B cell (primary cell): Measurements from ENCODE around the gene MROH2A. TPM values are rescaled to one million over a fixed set of nuclear protein-coding genes. Genes with fewer than 3 reads are reported as not detected.

Experiments used
- ATAC-seq: fragments of 200-7000 bp; cut with Tn5 transposase; one replicate; pipeline ENCODE4 v1.10.0; 2021; ENCODE audit warnings: low read depth, mild to moderate bottlenecking, moderate number of reproducible peaks, moderate library complexity
- CTCF ChIA-PET: fragments of 350-600 bp; sonication (Branson Sonifier 250); formaldehyde crosslinking; loops from one replicate; lab custom pipeline; 2021; ENCODE audit warnings: antibody characterized with exemption, inconsistent platforms; lab: Charles Lee
- POLR2A ChIA-PET: fragments of 350-600 bp; sonication (Branson Sonifier 250); formaldehyde crosslinking; loops from one replicate; lab custom pipeline; 2021; ENCODE audit warnings: antibody characterized with exemption; lab: Charles Lee
- DNase-seq: peaks from one replicate; pipeline ENCODE4 v3.0.0; 2013
- H2AFZ ChIP-seq: 2 replicates; pipeline ENCODE4 v1.6.1; 2012; ENCODE audit warnings: mild to moderate bottlenecking, low read depth, low read length; ENCODE audit not compliant: insufficient read depth, poor library complexity, severe bottlenecking
- H3K27ac ChIP-seq, 2 donors: 1 replicate in 1 of 2; 2 replicates in 1 of 2; pipeline ENCODE4 v1.5.1; 2012 to 2013; ENCODE audit warnings: low read length in 2 of 2, mild to moderate bottlenecking in 2 of 2, moderate library complexity in 1 of 2
- H3K27me3 ChIP-seq, 4 experiments: fragments of 200-600 bp in 1 of 4; sonication (generic) in 1 of 4; replicated peaks in 1 of 4; 1 replicate in 2 of 4; 2 replicates in 2 of 4; pipeline versions ENCODE4 v1.6.1 to v1.7.0; 2013 to 2016; ENCODE audit warnings: low read length in 3 of 4, mild to moderate bottlenecking in 2 of 4, mixed read lengths in 1 of 4, moderate library complexity in 1 of 4; ENCODE audit not compliant: insufficient read depth in 4 of 4, control insufficient read depth in 3 of 4; ENCODE audit errors: control extremely low read depth in 1 of 4
- H3K36me3 ChIP-seq, 2 experiments: replicated peaks in 1 of 2; 1 replicate in 1 of 2; 2 replicates in 1 of 2; pipeline versions ENCODE4 v1.6.1 to v1.7.1; 2013; ENCODE audit warnings: low read length in 1 of 2; ENCODE audit not compliant: insufficient read depth in 2 of 2, control insufficient read depth in 1 of 2; ENCODE audit errors: control extremely low read depth in 1 of 2, extremely low read depth in 1 of 2
- H3K4me1 ChIP-seq, 2 donors: fragments of 200-600 bp in 1 of 2; sonication (generic) in 1 of 2; 1 replicate in 1 of 2; 2 replicates in 1 of 2; pipeline versions ENCODE4 v1.5.1 to v1.6.1; 2013 to 2017; ENCODE audit warnings: low read length in 2 of 2; ENCODE audit not compliant: control insufficient read depth in 2 of 2, insufficient read depth in 2 of 2
- H3K4me2 ChIP-seq: replicated peaks from 2 replicates; pipeline ENCODE3; 2012; ENCODE audit warnings: mild to moderate bottlenecking, low read depth, low read length; ENCODE audit not compliant: poor library complexity, severe bottlenecking
- H3K4me3 ChIP-seq, 5 experiments: fragments of 200-600 bp in 1 of 5; sonication (generic) in 1 of 5; 1 replicate in 3 of 5; 2 replicates in 2 of 5; pipeline versions ENCODE4 v1.5.1 to v1.7.0; 2011 to 2016; ENCODE audit warnings: low read length in 4 of 5, mild to moderate bottlenecking in 4 of 5, low read depth in 2 of 5, control low read depth in 1 of 5, moderate library complexity in 1 of 5; ENCODE audit not compliant: insufficient read depth in 1 of 5; ENCODE audit errors: control extremely low read depth in 1 of 5, extremely low read depth in 1 of 5
- H3K79me2 ChIP-seq: fragments of 200-600 bp; sonication (generic); one replicate; pipeline ENCODE4 v1.6.0; 2016; ENCODE audit warnings: low read length; ENCODE audit not compliant: control insufficient read depth, insufficient read depth
- H3K9ac ChIP-seq: fragments of 200-600 bp; sonication (generic); 2 replicates; pipeline ENCODE4 v1.6.1; 2017; ENCODE audit warnings: mild to moderate bottlenecking, low read length, moderate library complexity
- H3K9me3 ChIP-seq, 3 donors: one replicate each; pipeline versions ENCODE4 v1.6.1 to v1.7.1; 2013; ENCODE audit warnings: low read length in 2 of 3; ENCODE audit not compliant: control insufficient read depth in 2 of 3, insufficient read depth in 1 of 3; ENCODE audit errors: control extremely low read depth in 1 of 3
- H4K20me1 ChIP-seq: 2 replicates; pipeline ENCODE4 v1.6.0; 2012; ENCODE audit warnings: mild to moderate bottlenecking, low read length; ENCODE audit not compliant: insufficient read depth, control insufficient read depth, poor library complexity, severe bottlenecking
- H3K27ac Mint-ChIP-seq: one replicate; pipeline ENCODE4 v1.8.0; 2021; ENCODE audit warnings: mixed read lengths
- H3K27me3 Mint-ChIP-seq: one replicate; pipeline ENCODE4 v1.8.0; 2021; ENCODE audit warnings: mixed read lengths
- H3K4me1 Mint-ChIP-seq: one replicate; pipeline ENCODE4 v1.8.0; 2021; ENCODE audit warnings: mixed read lengths
- H3K4me3 Mint-ChIP-seq: one replicate; pipeline ENCODE4 v1.8.0; 2021; ENCODE audit warnings: mixed read lengths
- H3K9me3 Mint-ChIP-seq: one replicate; pipeline ENCODE4 v1.8.0; 2022; ENCODE audit warnings: mixed read lengths; ENCODE audit not compliant: insufficient read depth
- CTCF ChIP-seq: fragments of 200-600 bp; IDR thresholded peaks from one replicate; pipeline ENCODE4 v1.8.0; 2022; ENCODE audit warnings: antibody characterized with exemption, mild to moderate bottlenecking
- EZH2 ChIP-seq: IDR thresholded peaks from 2 replicates; pipeline ENCODE4 v1.6.1; 2012; ENCODE audit warnings: borderline replicate concordance, low read depth, mild to moderate bottlenecking, moderate library complexity, low read length; ENCODE audit not compliant: insufficient read depth, poor library complexity, severe bottlenecking
- intact Hi-C: fragments of 100-400 bp; cut with micrococcal nuclease; formaldehyde crosslinking; loops from one replicate; pipeline ENCODE4 v1.10.0; 2022
- polyA plus RNA-seq: library from polyadenylated mRNA; depleted of rRNA; stranded (reverse); fragments of >200 nt; gene quantifications from 2 replicates; pipeline ENCODE4 v1.2.3, GENCODE V29; 2012
- total RNA-seq, 2 donors: library from RNA; stranded (reverse); fragments of 120-200 nt in 1 of 2; gene quantifications; 1 replicate in 1 of 2; 2 replicates in 1 of 2; pipeline versions ENCODE4 v1.2.3 to v1.2.4, GENCODE V29; 2013 to 2022

Gene MROH2A
- total and polyA plus RNA-seq, 2 donors (not counting 1 experiment from before 2014, with no cell fraction given): not detected

GRCh38 chr2:233882353-233882752 is 104.2 kb downstream of the MROH2A start:
- no peak overlapping the region for H3K27ac Mint-ChIP-seq
- intact Hi-C loops: no loop called here
- Histone ChIP-seq H3K27ac (no peak overlapping the region), H3K4me1 (no peaks in the 10 kb centered on the region), H2AFZ (no peak overlapping the region), H3K36me3 (no peaks in the 10 kb centered on the region), H3K9me3 (peaks cover 8 to 20% (median 10%) of the 10 kb centered on the region in 3 donors), H3K9ac (no peak overlapping the region), H3K4me3 (no peak overlapping the region), H3K4me2 (no peak overlapping the region), H3K79me2 (no peaks in the 10 kb centered on the region), H3K27me3 (peaks cover 0 to 4% (median 1%) of the 10 kb centered on the region in 4 experiments), H4K20me1 (no peaks in the 10 kb centered on the region)
- no peak overlapping the region for H3K4me3 Mint-ChIP-seq
- no peaks in the 10 kb centered on the region for H3K4me1 Mint-ChIP-seq
- DNase-seq (no peak), ATAC-seq (no peak)
- TF ChIP-seq EZH2 (no peak), CTCF (no peak)
- H3K9me3 Mint-ChIP-seq: peaks cover 13% of the 10 kb centered on the region
- ChIA-PET POLR2A (no interaction called here), CTCF (no interaction called here)
- H3K27me3 Mint-ChIP-seq: peaks cover 45% of the 10 kb centered on the region

Other genes with a start within 250 kb of the MROH2A start
- gene USP40, start 211.5 kb upstream of the MROH2A start, total RNA-seq: 37.0 and 42.6 TPM in 2 replicates
- 19.8 and 21.0 TPM in 2 replicates for gene USP40, start 211.5 kb upstream of the MROH2A start, polyA plus RNA-seq
- gene UGT1A8, start 160.7 kb upstream of the MROH2A start, total RNA-seq: not detected in 2 replicates
- gene UGT1A8, start 160.7 kb upstream of the MROH2A start, polyA plus RNA-seq: not detected in 2 replicates
- gene UGT1A10, start 141.9 kb upstream of the MROH2A start, total RNA-seq: not detected in 2 replicates
- not detected in 2 replicates for gene UGT1A10, start 141.9 kb upstream of the MROH2A start, polyA plus RNA-seq
- not detected in 2 replicates for gene UGT1A9, start 106.4 kb upstream of the MROH2A start, total RNA-seq
- not detected in 2 replicates for gene UGT1A9, start 106.4 kb upstream of the MROH2A start, polyA plus RNA-seq
- not detected in 2 replicates for gene UGT1A7, start 96.4 kb upstream of the MROH2A start, total RNA-seq
- gene UGT1A7, start 96.4 kb upstream of the MROH2A start, polyA plus RNA-seq: not detected in 2 replicates
- gene UGT1A6, start 85.4 kb upstream of the MROH2A start, total RNA-seq: not detected in 2 replicates
- not detected in 2 replicates for gene UGT1A6, start 85.4 kb upstream of the MROH2A start, polyA plus RNA-seq
- gene UGT1A5, start 65.4 kb upstream of the MROH2A start, total RNA-seq: not detected in 2 replicates
- not detected in 2 replicates for gene UGT1A5, start 65.4 kb upstream of the MROH2A start, polyA plus RNA-seq
- gene UGT1A4, start 59.6 kb upstream of the MROH2A start, total RNA-seq: not detected in 2 replicates
- not detected in 2 replicates for gene UGT1A4, start 59.6 kb upstream of the MROH2A start, polyA plus RNA-seq
- not detected in 2 replicates for gene UGT1A3, start 49.3 kb upstream of the MROH2A start, total RNA-seq
- gene UGT1A3, start 49.3 kb upstream of the MROH2A start, polyA plus RNA-seq: not detected in 2 replicates
- gene UGT1A1, start 18.1 kb upstream of the MROH2A start, total RNA-seq: not detected in 2 replicates
- not detected in 2 replicates for gene UGT1A1, start 18.1 kb upstream of the MROH2A start, polyA plus RNA-seq
- 0.42 and 0.73 TPM in 2 replicates for gene HJURP, start 76.2 kb downstream of the MROH2A start, total RNA-seq
- 0.65 and 0.73 TPM in 2 replicates for gene HJURP, start 76.2 kb downstream of the MROH2A start, polyA plus RNA-seq
- not detected in 2 replicates for gene TRPM8, start 139.0 kb downstream of the MROH2A start, total RNA-seq
- not detected in 2 replicates for gene TRPM8, start 139.0 kb downstream of the MROH2A start, polyA plus RNA-seq